ENCODE measurements around the gene HRH2.

Gene HRH2

DNA sequence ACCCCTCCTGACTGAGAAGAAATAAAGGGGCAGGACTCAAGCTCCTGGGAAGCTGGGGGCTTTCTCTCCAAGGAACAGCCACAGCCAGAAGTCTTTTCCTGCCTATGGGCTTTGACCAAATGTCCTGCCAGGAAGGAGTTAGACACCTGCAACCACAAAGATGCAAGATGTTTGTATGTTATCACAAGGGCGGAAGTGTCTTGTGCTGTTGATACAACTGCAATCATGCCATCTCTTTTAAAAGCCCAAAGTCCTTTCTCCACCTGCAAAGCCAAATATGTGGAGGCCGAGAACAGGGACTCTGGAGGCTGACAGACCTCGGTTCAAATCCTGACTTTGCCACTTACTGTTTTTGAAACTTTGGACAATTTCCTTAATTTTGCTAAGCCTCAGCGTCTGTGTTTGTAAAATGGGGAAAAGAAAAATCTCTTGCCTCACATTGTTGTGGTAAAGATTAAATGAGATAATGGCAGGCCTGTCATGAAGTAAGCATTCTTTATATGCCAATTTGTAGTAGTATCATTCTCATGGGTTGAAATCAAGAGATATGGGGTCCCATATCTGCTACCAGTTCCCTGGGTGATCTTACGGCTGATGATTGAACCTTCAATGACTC, 17.0 kb downstream of the HRH2 start:
- no peak for DNase-seq (ENCODE audit: low read depth in 2 of 3, low spot score in 1 of 3)

DNA sequence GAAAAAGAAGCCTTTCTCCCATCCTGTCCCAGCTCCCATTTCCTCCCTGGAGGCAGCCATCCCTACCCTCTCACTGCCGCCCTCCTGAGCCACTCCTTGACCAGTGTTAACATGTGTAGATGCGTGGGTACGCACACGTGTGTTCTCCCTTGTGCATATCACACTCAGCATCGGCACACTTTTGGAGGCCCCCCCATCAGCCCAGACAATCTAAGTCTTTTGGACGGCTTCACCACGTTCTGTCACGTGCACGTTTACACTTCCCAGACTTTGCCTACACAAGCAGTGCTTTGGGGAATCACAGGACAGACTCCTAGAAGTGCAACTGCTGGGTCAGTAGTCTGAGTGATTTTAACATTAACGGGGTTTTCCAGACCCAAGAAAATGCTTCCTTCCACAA, 18.0 kb downstream of the HRH2 start:
- DNase-seq (ENCODE audit: low read depth in 2 of 3, low spot score in 1 of 3): no peak

DNA sequence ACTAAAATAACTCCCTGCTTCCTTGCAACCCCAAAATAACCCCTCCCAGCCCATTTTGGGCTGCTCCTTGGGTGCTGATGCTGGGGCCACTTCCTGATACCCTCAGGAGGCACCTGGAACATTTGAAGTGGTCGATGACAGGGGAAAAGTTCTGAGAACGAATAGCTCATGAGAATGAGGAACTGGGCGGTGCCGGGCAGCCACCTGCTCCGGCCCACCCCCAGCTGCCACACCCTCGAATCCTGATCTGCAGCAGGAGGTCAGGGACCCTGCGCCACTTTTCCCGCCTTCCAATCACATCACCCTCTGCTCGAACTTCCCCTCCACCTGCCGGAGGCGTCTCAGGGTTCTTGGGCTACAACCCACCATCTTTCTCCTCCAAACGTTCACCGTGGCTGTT, 19.7 kb downstream of the HRH2 start:
- no peak for DNase-seq (ENCODE audit: low read depth in 2 of 3, low spot score in 1 of 3)

DNA sequence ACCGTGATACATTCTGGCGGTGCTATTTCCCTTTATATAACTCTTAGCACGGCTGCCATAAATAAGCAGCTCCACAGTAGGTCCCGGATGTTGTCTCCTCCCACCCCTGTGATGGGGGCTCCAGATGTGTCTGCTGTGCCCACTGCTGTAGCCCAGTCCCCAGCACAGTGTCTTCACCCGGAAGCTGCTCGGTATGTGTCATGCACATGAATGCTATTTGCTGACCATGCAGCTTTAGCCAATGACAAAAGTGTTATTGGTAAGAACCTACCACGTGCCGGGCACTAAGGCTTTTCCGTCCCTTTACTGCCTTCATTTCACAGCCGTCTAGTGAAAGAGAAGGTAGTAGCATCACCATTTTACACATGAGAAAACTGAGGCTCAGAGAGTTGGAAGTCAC, 20.2 kb downstream of the HRH2 start:
- no peak for DNase-seq (ENCODE audit: low read depth in 2 of 3, low spot score in 1 of 3)

DNA sequence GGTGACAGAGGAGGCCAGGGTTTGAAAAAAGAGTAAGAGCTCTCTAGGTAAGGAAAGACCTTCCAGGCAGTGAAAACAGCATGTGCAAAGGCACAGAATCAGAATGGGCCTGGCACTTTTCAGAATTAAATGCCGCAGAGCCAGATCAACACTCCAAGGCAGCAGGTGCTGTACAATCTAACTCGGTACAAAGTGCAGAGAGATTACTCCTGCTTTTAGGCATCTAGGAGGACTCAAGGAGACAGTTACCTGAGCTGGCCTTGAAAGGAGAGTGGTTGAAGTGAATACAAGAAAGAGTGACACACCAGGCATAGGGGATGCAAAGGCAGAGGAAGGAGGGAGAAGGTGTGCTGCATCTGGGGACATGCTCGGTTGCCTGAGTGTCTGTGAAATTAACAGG, 21.5 kb downstream of the HRH2 start:
- DNase-seq (ENCODE audit: low read depth in 2 of 3, low spot score in 1 of 3): no peak

DNA sequence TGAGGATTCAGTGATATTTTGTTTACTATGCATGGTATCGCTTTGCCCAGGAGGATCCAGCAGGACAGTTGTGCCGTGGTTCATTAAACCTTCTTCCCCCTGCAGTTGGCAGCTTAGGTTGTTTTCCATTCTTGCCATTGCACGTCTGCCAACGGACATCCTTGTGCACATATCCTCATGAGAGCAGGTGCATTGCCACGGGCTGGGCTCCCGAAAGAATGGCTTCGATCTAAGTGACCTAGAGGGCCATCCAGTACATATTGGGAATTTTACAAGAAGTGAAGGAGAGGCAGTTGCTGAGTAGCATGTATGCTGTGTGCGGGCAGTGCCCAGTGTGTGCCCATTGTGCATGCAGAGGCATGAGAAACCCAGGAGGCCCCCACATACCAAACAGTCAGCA, 22.1 kb downstream of the HRH2 start:
- DNase-seq (ENCODE audit: low read depth in 2 of 3, low spot score in 1 of 3): no peak

DNA sequence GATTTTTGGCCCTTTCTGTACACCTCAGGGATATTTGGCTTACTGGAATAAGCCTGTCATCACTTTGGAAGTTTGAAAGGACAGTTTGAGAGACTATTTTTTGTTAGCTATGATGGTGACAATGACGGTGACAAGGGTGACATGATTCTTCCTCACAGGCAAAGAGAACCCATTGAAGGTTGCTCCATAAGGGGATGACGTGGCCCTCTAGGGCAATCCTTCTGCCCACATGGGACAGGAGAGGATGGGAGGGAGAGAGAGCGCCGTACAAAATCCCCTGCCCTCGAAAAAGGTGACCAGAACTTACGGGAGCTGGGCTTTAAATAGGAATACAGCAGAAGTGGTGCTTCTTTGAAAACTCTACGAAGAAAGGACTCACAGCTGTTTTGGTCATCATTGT, 22.6 kb downstream of the HRH2 start:
- no peak for DNase-seq (ENCODE audit: low read depth in 2 of 3, low spot score in 1 of 3)

DNA sequence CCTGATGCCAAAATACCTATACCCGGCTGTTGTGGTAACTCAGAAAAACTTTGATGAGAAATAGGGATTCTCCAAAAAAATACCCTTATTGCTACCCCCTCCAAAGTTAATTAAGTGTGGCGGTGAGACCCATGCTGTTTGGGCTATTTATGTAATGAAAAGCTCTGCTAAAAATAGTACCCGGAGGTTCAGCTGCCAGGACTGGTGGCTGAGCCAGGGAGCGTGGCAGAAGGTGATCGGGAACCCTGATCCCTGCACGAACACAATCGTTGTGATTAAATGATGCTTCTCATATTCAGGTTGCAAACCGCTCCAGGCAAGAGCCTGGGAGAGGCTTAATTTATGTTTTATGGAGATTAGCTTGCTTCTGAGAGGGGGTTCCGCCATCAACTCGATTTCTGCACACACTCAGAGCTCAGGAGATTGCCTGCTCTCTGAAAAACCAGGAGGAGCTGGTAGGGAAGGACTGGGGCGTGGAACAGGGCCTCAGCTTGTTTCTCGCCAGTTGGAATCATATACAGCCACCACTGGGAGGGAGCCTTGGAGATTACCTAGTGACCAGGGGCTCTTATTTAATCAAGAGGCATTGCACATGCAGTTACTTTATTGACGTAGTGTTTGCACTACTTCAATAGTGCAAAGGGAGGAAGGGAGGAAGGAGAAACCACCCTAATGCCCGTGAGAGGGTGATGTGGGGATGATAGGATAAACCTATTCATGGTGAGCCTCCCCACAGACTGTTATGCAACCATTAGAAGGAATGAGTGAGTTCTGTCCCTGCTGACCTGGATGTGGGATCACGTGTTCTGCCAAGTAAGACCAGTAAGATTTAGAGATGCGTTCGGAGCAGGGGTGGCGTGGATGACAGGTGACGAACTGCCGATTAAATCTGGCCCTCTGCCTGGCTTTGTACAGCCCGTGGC, 23.4 kb downstream of the HRH2 start:
- no peak for DNase-seq (ENCODE audit: low read depth in 2 of 3, low spot score in 1 of 3)

DNA sequence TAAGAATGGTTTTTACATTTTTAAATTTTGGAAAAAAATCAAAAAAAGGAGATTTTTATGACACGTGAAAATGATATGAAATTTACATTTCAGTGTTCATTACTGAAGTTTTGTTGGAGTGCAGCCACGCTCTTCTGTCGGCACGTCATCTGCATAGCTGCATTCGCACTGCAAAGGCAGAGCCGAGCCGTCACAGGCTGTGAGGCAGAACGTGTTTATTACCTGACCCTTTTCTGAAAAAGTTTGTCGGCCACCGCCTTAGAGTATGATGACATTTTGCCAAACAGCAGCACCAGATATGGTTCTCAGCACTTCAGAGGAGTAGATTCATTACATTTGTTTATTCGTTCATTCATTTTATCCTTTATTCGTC, 24.1 kb downstream of the HRH2 start:
- DNase-seq (ENCODE audit: low read depth in 2 of 3, low spot score in 1 of 3): no peak

DNA sequence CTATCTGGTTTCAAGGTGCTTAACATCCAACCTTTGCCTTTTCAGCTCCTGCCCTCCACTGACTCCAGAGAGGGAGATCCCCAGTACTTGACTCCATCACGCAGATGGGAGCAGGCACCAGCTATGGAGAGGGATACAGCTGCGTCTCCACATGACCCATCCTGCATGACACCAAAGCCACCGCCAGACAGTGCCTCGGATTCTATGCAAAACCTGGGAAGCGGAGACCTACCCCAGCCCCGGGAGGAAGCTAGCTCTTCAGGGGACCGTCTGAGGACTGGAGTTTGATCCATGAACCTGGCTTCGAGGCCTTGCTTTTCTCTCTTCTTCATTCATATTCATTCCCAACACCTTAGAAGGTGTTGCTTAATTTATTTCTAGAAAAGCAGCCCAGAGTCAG, 24.8 kb downstream of the HRH2 start:
- no peak for DNase-seq (ENCODE audit: low read depth in 2 of 3, low spot score in 1 of 3)

DNA sequence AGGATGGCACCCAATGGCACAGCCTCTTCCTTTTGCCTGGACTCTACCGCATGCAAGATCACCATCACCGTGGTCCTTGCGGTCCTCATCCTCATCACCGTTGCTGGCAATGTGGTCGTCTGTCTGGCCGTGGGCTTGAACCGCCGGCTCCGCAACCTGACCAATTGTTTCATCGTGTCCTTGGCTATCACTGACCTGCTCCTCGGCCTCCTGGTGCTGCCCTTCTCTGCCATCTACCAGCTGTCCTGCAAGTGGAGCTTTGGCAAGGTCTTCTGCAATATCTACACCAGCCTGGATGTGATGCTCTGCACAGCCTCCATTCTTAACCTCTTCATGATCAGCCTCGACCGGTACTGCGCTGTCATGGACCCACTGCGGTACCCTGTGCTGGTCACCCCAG, 25.4 kb downstream of the HRH2 start:
- no peak for DNase-seq (ENCODE audit: low read depth in 2 of 3, low spot score in 1 of 3)

DNA sequence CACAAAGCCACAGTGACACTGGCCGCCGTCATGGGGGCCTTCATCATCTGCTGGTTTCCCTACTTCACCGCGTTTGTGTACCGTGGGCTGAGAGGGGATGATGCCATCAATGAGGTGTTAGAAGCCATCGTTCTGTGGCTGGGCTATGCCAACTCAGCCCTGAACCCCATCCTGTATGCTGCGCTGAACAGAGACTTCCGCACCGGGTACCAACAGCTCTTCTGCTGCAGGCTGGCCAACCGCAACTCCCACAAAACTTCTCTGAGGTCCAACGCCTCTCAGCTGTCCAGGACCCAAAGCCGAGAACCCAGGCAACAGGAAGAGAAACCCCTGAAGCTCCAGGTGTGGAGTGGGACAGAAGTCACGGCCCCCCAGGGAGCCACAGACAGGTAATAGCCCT, 26.1 kb downstream of the HRH2 start:
- DNase-seq (ENCODE audit: low read depth in 2 of 3, low spot score in 1 of 3): no peak

DNA sequence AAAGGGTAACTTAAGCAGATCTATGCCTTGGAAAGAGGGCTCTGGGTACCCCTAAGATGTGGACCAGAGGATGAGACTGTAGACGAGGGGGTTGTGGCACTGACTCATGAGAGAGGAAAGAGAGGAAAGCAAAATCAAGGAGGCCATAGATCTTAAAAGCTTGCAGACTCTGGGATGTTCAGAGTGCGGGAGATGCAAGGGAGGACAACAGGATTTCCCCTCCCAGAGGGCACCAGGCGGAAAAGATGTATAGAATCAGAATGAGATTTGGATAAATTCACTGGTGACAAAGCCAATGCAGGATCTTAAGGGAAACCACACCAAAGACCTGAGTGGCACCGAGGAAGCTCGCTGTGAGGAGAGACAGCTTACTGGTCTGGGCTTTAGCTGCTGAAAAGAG, 27.1 kb downstream of the HRH2 start:
- DNase-seq (ENCODE audit: low read depth in 2 of 3, low spot score in 1 of 3): no peak

DNA sequence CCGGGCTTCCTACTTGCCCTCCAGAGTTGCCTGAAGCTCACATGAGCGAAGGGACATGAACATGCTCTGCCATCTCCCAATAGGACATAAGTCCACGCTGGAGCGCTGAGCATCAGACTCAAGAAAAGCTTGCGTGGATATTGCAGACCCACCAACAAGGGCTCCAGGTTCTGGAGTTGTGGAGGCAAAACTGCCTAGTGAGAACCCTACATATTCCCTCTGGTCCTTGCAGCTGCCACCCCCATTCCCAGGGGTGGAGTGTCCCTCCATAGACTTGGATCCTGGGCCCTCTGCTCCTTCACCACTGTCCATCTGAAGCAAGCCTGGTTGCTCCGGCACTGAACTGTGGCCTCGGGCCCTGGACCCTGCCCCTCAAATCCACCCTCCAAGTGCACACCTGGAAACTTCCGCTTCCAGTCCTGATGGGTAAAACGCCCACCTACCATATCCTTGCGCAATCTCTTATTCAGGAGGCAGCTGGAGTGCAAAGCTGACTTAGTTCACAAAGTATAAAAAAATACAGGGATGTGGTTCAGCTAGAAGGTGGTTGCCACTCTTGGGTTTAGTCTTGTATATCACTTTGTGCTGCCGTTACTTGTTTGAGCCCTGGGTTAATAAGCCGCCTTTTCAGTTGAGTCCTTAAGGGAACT, 28.0 kb downstream of the HRH2 start:
- no peak for DNase-seq (ENCODE audit: low read depth in 2 of 3, low spot score in 1 of 3)

DNA sequence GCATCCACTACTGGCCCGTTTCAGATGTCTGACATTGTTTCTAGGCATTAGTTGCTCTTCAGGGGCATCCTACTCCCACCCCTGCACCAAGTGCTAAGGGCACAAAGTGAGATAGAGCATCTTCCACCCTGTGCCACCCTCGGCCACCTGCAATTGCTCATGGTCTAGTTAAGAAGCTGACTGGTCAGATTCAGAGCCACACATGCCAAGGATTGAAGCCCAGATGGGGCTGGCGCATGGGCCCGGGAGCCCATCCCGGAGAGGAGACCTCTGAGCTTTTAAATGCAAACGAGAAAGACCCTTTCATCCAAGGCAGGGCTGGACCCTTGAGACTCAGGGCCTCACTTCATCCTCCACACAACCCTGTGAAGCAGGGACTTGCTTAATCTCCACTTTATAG, 28.5 kb downstream of the HRH2 start:
- DNase-seq (ENCODE audit: low read depth in 2 of 3, low spot score in 1 of 3): no peak

DNA sequence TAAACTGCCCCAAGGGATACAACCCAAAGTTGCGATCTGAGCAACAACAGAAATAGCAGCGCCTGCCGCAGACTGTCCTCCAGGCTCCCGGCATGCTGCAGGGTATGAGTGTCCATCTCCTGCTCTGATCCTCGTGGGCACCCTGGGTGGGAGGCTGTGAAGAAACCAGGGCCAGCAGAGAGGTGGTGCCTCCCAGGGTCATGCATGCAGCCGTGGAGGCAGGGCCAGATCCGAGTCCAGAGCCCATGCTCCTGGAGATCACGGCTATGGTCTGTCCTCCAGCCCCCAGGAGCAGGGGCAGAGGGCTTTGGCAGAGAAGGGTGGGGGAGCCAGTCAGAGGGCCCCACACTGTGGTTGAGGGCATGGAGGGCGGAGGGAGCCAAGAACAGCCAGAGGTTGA, 29.0 kb downstream of the HRH2 start:
- no peak for DNase-seq (ENCODE audit: low read depth in 2 of 3, low spot score in 1 of 3)

DNA sequence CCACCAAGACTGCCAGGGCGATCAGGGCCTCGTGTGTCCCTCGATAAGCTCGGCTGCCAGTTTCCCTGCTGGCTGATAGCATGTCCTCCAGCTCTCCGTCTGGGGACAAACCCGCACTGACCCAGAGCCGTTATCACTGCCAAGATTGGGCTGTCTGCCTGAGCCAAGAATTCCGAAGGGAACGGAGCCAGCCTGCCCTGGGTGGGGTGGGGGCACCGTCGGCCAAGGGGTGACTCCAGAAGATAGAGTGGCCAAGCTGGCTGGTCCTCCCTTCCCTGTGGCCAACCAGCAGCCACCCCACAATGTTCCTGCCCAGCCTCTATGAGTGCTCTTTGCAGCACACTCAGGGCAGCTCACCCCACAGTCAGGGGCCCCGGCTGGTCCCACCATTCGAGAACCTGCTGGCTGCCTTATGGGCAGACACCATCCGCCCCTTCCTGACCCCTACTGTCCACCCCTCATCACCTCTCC, 29.4 kb downstream of the HRH2 start:
- DNase-seq (ENCODE audit: low read depth in 2 of 3, low spot score in 1 of 3): no peak

DNA sequence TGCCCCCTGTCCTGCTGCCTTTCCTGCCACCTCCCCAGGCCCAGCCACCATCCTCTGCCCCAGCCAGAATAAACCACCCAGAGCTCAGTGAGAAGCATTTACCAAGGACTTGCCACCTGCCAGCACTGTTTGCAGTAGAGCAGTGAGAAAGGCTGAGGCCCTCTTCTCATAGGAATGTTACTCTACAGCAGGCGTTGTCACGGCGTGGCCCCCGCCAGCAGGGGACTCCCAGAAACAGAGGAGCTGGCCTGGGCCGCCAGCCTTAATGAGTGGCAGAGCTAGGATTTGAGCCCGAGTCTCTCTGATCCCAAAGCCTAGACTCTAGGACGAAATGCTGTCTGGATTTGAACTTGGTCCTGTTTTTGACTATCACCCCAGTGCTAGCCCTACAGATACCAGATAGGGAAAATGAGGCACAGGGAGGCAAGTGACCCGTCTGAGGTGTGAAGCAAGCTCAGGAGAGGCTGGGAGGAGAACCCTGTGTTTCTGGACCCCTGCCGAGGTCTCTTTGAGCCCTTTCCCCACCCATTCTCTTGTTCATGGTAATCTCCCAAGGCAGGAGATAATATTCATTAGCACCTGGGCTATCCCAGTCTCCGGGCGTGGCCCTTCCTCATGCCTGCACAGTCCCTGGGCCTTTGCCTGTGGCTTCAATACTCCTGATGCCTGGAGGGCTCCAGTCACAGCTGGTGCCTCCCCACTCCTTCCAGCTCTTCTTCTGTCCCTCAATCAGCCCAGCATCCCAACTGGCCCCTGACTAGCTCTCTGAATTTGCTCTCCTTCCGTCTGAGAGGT, 30.7 kb downstream of the HRH2 start:
- DNase-seq (ENCODE audit: low read depth in 2 of 3, low spot score in 1 of 3): no peak

DNA sequence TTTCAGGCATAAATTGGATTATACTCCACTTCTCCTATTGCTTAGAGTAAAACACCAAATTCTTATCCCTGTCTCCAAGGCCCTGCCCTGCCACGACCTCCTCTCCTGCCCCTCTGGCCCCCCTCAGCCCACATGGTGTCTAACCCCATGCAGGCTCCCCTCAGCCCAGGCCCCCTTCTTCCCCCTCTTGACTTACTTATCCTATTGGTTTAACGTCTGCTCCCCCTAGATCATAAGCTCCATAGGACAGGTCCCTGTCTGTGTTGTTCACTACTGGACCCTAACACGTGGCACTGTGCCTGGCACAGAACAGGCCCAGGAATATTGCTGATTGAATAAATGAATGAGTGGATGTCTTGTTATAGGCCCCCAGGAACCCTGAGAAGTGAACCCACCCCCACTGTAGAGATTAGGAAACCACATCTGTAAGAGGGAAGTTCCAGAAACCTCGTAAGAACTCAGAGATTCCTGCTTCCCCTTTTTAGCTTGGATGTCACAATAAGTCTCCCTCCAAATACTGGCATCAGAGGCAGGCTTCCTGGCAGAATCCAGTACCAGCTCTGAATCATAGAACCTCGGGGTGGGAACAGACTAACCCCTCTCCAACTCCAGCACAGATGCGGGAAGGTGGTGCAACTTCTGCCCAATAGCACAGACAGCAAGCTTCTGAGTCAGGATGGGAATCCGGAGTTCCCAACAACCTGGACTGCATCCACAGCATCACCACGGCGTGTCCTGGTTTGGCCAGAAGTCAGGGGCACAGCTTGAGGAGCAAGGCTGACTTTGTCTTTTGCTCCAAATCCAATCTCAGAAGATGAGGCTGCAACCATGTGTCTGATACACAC, 31.5 kb downstream of the HRH2 start:
- no peak for DNase-seq (ENCODE audit: low read depth in 2 of 3, low spot score in 1 of 3)

DNA sequence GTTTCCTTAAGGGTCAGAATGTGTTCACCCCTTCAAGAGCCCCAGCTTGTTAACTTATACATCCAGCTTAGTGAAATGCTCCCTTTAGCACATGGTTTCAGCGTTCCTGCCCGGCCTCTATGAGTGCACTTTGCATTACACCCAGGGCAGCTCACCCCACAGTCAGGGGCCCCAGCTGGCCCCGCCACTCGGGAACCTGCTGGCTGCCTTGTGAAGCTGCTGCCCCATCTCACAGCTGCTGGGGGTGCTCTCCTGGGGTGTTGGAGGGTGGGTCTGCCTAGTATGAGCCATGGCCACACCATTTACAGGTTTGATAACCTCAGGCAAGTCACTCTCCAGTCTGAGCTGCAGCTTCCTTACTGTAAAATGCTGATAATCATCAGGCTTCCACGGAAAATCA, 32.2 kb downstream of the HRH2 start:
- DNase-seq (ENCODE audit: low read depth in 2 of 3, low spot score in 1 of 3): no peak

DNA sequence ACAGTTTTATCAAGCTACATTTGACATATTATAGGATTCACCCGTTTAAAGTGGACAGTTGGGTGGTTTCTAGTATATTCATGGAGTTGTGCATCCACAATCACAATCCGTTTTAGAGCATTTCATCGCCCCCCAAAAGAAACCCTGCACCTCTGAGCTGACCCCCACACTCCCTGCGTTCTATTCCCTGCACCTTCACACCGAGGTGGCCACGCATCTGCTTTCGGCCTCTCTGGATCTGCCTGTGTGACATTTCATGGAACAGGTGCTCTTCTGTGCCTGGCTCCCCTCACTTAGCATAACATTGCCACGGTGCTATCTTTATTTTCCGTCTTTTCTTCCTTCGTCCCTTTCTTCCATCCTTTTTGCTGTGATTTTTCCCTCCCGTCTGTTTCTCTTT, 32.7 kb downstream of the HRH2 start:
- no peak for DNase-seq (ENCODE audit: low read depth in 2 of 3, low spot score in 1 of 3)
